ENCODE data around the gene C8A. TPM values are rescaled to one million over a fixed set of nuclear protein-coding genes. Genes with fewer than 3 reads are reported as not detected.

Gene C8A
- total and polyA plus RNA-seq, 2 of the 13 experiments (the other 11 are each of a cell fraction or from before 2014, with no cell fraction given) = 10.5 to 15.0 TPM

GRCh38 chr1:56910441-56910985 lies 55.9 kb downstream of the C8A start (continued):
- TF ChIP-seq ZBED4 (CRISPR knock-in tag; IDR thresholded peaks at IDR 0.05; ENCODE audit: borderline replicate concordance) (no peak), ZNF749 (CRISPR knock-in tag; IDR thresholded peaks at IDR 0.05; ENCODE audit: borderline replicate concordance) (no peak; the same call in 1 of the 2 replicates), ESRRA (CRISPR knock-in tag; IDR thresholded peaks at IDR 0.05; ENCODE audit: low read depth) (peak; percentile 98), ZNF710 (CRISPR knock-in tag; IDR thresholded peaks at IDR 0.05; ENCODE audit: borderline replicate concordance) (peak; percentile 94), KAT8 (CRISPR knock-in tag; IDR thresholded peaks at IDR 0.05) (peak; percentile 89), GTF2F1 (IDR thresholded peaks at IDR 0.05; ENCODE audit: low read length) (no peak), NAIF1 (CRISPR knock-in tag; IDR thresholded peaks at IDR 0.05; ENCODE audit: borderline replicate concordance) (peak; percentile 95), ELK4 (CRISPR knock-in tag; IDR thresholded peaks at IDR 0.05; ENCODE audit: borderline replicate concordance) (no peak), DNMT1 (CRISPR knock-in tag; IDR thresholded peaks at IDR 0.05) (no peak), HMG20A (CRISPR knock-in tag; IDR thresholded peaks at IDR 0.05; ENCODE audit: borderline replicate concordance) (peak; percentile 97), ELF1 (CRISPR knock-in tag; IDR thresholded peaks at IDR 0.05) (peak; percentile 76), REL (CRISPR knock-in tag; conservative IDR thresholded peaks at IDR 0.05) (no peak), FOXP1 (IDR thresholded peaks at IDR 0.05) (no peak), FOXP1 (CRISPR knock-in tag; IDR thresholded peaks at IDR 0.05) (peak; percentile 89), CC2D1A (CRISPR knock-in tag; IDR thresholded peaks at IDR 0.05) (no peak), ZSCAN20 (CRISPR knock-in tag; IDR thresholded peaks at IDR 0.05; ENCODE audit: borderline replicate concordance) (peak; percentile 74; the same call in 1 of the 2 replicates), MXD4 (CRISPR knock-in tag; IDR thresholded peaks at IDR 0.05) (peak; percentile 60; the same call in 1 of the 2 replicates), ZMAT3 (CRISPR knock-in tag; conservative IDR thresholded peaks at IDR 0.05) (peak; percentile 85), CSRNP2 (CRISPR knock-in tag; conservative IDR thresholded peaks at IDR 0.05; ENCODE audit: low read depth) (no peak), NKX3-1 (CRISPR knock-in tag; IDR thresholded peaks at IDR 0.05) (peak; percentile 64), DRAP1 (CRISPR knock-in tag; IDR thresholded peaks at IDR 0.05) (peak; percentile 39; the same call in 1 of the 2 replicates)

Measured in HepG2 (cell line).